Stomach (tissue), 9 donors: ENCODE data around the gene C2CD2. TPM values are rescaled to one million over a fixed set of nuclear protein-coding genes. Genes with fewer than 3 reads are reported as not detected.

Source experiments
- DNase-seq, 2 donors: peaks; one replicate each; pipeline versions ENCODE4 v3.0.0 to v3.0.0-alpha.2; 2013 to 2019
- H3K27ac ChIP-seq, 5 donors: fragments of 200-600 bp in 4 of 5; sonication (generic) in 4 of 5; one replicate each; pipeline ENCODE4 v1.5.1; 2013 to 2019; ENCODE audit warnings: mild to moderate bottlenecking in 1 of 5, moderate library complexity in 1 of 5
- H3K27me3 ChIP-seq, 3 donors: fragments of 200-600 bp; sonication (generic); one replicate each; pipeline ENCODE4 v1.5.1; 2017 to 2019; ENCODE audit warnings: mixed run types in 1 of 3
- H3K36me3 ChIP-seq, 4 donors: fragments of 200-600 bp; sonication (generic); 1 replicate in 3 of 4; 2 replicates in 1 of 4; pipeline ENCODE4 v1.5.1; 2016 to 2019
- H3K4me1 ChIP-seq, 4 donors: fragments of 200-600 bp; sonication (generic); one replicate each; pipeline ENCODE4 v1.5.1; 2016 to 2019
- H3K4me3 ChIP-seq, 4 donors: fragments of 200-600 bp; sonication (generic) in 3 of 4; one replicate each; pipeline ENCODE4 v1.5.1; 2016 to 2019; ENCODE audit warnings: mild to moderate bottlenecking in 1 of 4
- H3K9me3 ChIP-seq, 4 donors: fragments of 200-600 bp; sonication (generic); one replicate each; pipeline ENCODE4 v1.5.1; 2016 to 2019
- EP300 ChIP-seq: sonication (generic); formaldehyde crosslinking; IDR thresholded peaks from one replicate; pipeline ENCODE4 v1.6.1; 2017; ENCODE audit warnings: antibody characterized with exemption
- POLR2A ChIP-seq, 4 donors: fragments of 450-650 bp; IDR thresholded peaks; one replicate each; pipeline ENCODE4 v1.6.1; 2016; ENCODE audit warnings: antibody characterized with exemption in 4 of 4, control low read depth in 2 of 4, mild to moderate bottlenecking in 1 of 4, moderate library complexity in 1 of 4
- POLR2AphosphoS5 ChIP-seq, 3 donors: sonication (generic); formaldehyde crosslinking; IDR thresholded peaks; one replicate each; pipeline ENCODE4 v1.6.1; 2016; ENCODE audit warnings: antibody characterized with exemption in 3 of 3
- WGBS, 5 donors: extraction: QIAGEN DNeasy Blood & Tissue Kit in 3 of 5; methylation state at CpG; one replicate each; pipeline versions ENCODE4 v1.1.5 to v1.1.7; 2013 to 2018; 5-methylcytosine and 5-hydroxymethylcytosine counted together
- intact Hi-C: fragments of 100-400 bp; cut with DNase I; formaldehyde crosslinking; loops from one replicate; pipeline ENCODE4 v1.15.1; 2023; ENCODE audit warnings: low total_unique reads
- polyA plus RNA-seq, 3 donors: library from polyadenylated mRNA; stranded (reverse); fragments of 200-250 nt; gene quantifications; one replicate each; pipeline ENCODE4 v1.2.3, GENCODE V29; 2013
- total RNA-seq, 5 donors: library from RNA; depleted of rRNA; stranded (reverse); fragments of >200 nt; gene quantifications; one replicate each; pipeline versions ENCODE4 v1.1.0 to v1.2.3, GENCODE V29; 2014 to 2016
- TF ChIP-seq, protein P1 (sequence below), 7 experiments: fragments of 450-650 bp in 4 of 7; fragments of 200-600 bp in 3 of 7; sonication (generic) in 3 of 7; IDR thresholded peaks; one replicate each; pipeline ENCODE4 v1.5.1; 2016 to 2019; ENCODE audit warnings: antibody characterized with exemption in 7 of 7, control low read depth in 2 of 7, mild to moderate bottlenecking in 1 of 7
- donor health status: healthy with polysubstance abuse.
- donor health status: Bipolar disorder and iron deficiency.
- donor health status: healthy.

C2CD2 gene
- total and polyA plus RNA-seq, 8 donors, result 4.6 to 31.9 (median 16.0) TPM

DNA sequence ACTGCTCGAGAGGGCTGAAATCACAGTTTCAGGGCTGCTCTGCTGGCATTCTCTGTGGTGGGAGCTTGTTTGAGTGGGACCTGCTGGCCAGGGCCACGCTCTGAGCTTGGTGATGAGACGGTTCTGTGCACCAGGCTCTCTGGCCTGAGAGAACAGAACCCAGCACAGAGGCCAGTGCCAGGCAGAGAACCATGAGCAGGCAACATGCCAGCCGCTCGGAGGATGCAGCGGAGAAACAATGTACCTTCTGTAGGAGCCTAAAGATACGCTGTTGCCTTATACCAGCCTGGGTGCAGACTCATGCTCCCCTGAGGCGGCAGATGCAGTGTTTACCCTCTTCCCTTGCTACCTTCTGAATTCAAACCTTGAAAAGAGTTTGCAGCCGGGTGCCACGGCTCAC, 10.0 kb downstream of the C2CD2 start:
- H3K36me3 ChIP-seq, result peaks cover 0 to 23% (median 17%) of the 10 kb centered on the region in 4 donors
- intact Hi-C loops, result no loop called here
- WGBS, 5 donors, result 92 to 98% (median 95%) methylated on average over 9 to 10 of the region's 10 CpGs
- DNase-seq, result no peak
- H3K27me3 ChIP-seq, result no peaks in the 10 kb centered on the region
- no peak overlapping the region for H3K4me3 ChIP-seq
- peaks cover 0 to 18% (median 13%) of the 10 kb centered on the region in 4 donors for H3K4me1 ChIP-seq
- no peak overlapping the region for H3K27ac ChIP-seq
- TF ChIP-seq POLR2AphosphoS5 (IDR thresholded peaks at IDR 0.05) (no peak), POLR2A (IDR thresholded peaks at IDR 0.05) (no peak), EP300 (no peak)
- TF ChIP-seq, protein P1, sequence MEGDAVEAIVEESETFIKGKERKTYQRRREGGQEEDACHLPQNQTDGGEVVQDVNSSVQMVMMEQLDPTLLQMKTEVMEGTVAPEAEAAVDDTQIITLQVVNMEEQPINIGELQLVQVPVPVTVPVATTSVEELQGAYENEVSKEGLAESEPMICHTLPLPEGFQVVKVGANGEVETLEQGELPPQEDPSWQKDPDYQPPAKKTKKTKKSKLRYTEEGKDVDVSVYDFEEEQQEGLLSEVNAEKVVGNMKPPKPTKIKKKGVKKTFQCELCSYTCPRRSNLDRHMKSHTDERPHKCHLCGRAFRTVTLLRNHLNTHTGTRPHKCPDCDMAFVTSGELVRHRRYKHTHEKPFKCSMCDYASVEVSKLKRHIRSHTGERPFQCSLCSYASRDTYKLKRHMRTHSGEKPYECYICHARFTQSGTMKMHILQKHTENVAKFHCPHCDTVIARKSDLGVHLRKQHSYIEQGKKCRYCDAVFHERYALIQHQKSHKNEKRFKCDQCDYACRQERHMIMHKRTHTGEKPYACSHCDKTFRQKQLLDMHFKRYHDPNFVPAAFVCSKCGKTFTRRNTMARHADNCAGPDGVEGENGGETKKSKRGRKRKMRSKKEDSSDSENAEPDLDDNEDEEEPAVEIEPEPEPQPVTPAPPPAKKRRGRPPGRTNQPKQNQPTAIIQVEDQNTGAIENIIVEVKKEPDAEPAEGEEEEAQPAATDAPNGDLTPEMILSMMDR (IDR thresholded peaks at IDR 0.05), result no peak
- H3K9me3 ChIP-seq, result no peaks in the 10 kb centered on the region

DNA sequence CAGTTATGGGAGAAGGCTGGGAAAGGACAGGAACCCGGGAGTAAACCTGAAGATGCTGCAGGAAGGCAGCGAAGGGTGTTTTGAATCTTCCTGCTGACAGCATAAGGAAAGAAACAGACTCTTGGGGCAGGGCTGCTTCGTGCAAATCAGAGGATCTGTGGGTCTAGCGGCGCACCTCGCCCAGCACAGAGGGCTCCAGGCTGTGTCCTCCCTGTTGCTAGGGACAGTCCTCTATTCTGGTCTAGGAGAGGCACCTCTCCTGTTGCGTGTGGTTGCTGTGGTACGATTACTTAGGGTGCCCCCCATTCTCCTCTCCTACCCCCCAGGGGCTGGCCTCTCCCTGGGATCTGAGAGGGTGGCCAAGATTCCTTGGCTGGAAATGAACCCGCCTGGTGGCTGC, 11.4 kb downstream of the C2CD2 start:
- Histone ChIP-seq H3K27me3 (no peaks in the 10 kb centered on the region), H3K36me3 (peaks cover 0 to 25% (median 19%) of the 10 kb centered on the region in 4 donors), H3K27ac (no peak overlapping the region), H3K4me3 (no peak overlapping the region), H3K9me3 (no peaks in the 10 kb centered on the region), H3K4me1 (peaks cover 0 to 5% (median 2%) of the 10 kb centered on the region in 4 donors)
- no peak for TF ChIP-seq EP300
- no peak for TF ChIP-seq POLR2AphosphoS5 (IDR thresholded peaks at IDR 0.05)
- no peak for TF ChIP-seq POLR2A (IDR thresholded peaks at IDR 0.05)
- intact Hi-C loops, result no loop called here
- WGBS, 5 donors, result 87 to 92% (median 91%) methylated on average over 9 of the region's 9 CpGs
- no peak for DNase-seq

DNA sequence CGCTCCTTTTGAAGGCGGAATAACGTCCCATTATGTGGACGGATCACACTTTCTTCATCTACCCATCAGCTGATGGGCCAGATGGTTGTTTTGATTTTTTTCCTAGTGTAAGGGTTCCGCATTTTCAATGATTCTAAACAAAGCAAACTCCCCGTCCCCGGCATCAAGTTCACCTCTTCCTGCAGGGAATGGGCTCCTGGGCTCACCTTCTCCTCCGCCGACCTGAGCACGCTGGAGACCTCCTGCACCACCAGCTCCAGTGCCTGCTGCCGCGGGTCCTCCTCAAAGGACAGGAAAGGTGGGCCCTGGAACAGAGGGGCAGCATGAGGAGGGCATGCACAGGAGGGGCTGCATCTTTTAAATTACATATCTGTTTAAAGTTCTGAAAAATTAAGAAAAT, 11.9 kb downstream of the C2CD2 start:
- H3K9me3 ChIP-seq, result no peaks in the 10 kb centered on the region
- no peak overlapping the region for H3K27ac ChIP-seq
- TF ChIP-seq EP300 (no peak), POLR2AphosphoS5 (IDR thresholded peaks at IDR 0.05) (no peak), POLR2A (IDR thresholded peaks at IDR 0.05) (no peak)
- TF ChIP-seq, protein P1 (IDR thresholded peaks at IDR 0.05), result no peak
- WGBS, 5 donors, result 90 to 96% (median 94%) methylated on average over 12 of the region's 12 CpGs
- H3K36me3 ChIP-seq, result peaks cover 0 to 25% (median 19%) of the 10 kb centered on the region in 4 donors
- intact Hi-C loops, result no loop called here
- no peak for DNase-seq
- H3K4me1 ChIP-seq, result no peaks in the 10 kb centered on the region
- H3K27me3 ChIP-seq, result no peaks in the 10 kb centered on the region
- no peak overlapping the region for H3K4me3 ChIP-seq

DNA sequence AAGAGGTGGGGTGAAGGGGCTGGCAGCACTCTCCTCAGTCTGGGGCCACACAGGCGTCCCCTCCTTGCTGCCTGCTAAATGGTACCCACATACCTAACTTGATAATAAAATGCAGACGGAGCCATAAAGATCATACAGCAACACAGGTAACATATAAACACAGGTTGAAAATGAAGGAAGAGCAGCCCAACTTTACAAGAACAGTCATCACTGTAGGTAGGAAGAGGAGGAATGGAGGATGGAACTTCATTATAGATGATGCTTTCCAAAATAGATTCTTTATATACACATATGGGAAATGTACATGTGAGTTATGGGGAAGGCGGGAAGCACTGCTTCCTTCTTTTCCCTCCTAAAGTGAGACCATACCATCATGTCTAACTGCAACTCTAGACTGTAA, 13.4 kb downstream of the C2CD2 start:
- DNase-seq, result no peak
- 90 to 98% (median 96%) methylated on average over 3 of the region's 3 CpGs for WGBS, 5 donors
- Histone ChIP-seq H3K9me3 (no peaks in the 10 kb centered on the region), H3K36me3 (peaks cover 0 to 25% (median 19%) of the 10 kb centered on the region in 4 donors), H3K4me3 (no peak overlapping the region), H3K27ac (no peak overlapping the region), H3K27me3 (no peaks in the 10 kb centered on the region), H3K4me1 (no peaks in the 10 kb centered on the region)
- TF ChIP-seq EP300, result no peak
- TF ChIP-seq POLR2AphosphoS5 (IDR thresholded peaks at IDR 0.05), result no peak
- no peak for TF ChIP-seq POLR2A (IDR thresholded peaks at IDR 0.05)
- TF ChIP-seq, protein P1 (IDR thresholded peaks at IDR 0.05), result no peak
- intact Hi-C loops, result no loop called here

DNA sequence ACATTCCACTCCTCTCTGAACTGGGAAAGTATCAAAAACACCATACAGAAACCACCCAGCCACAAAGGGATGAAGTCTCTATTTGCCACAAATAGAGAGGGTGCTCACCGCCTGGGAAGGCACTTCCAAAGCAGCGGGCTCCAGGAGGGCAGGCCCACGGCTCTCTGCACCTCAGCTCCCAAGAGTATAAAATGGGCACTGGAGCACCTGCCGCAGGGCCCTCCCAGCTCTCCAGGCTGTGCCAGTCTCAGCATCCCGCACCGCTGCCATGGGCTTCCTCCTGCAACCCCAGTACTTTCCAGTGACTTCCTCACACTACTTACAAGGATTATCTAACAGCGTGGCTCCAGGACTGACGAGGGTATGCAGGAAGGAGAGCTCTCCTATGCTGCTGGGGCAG, 14.4 kb downstream of the C2CD2 start:
- H3K27me3 ChIP-seq, result no peaks in the 10 kb centered on the region
- H3K4me1 ChIP-seq, result peaks cover 0 to 2% (median 0%) of the 10 kb centered on the region in 4 donors
- H3K36me3 ChIP-seq, result peaks cover 0 to 25% (median 19%) of the 10 kb centered on the region in 4 donors
- no peak for DNase-seq
- H3K27ac ChIP-seq, result no peak overlapping the region
- H3K9me3 ChIP-seq, result no peaks in the 10 kb centered on the region
- TF ChIP-seq POLR2AphosphoS5 (IDR thresholded peaks at IDR 0.05), result no peak
- no peak for TF ChIP-seq EP300
- 90 to 100% (median 97%) methylated on average over 8 of the region's 8 CpGs for WGBS, 5 donors
- H3K4me3 ChIP-seq, result no peak overlapping the region
- intact Hi-C loops, result no loop called here
